Skeletal muscle satellite cell (primary cell): ENCODE measurements around the gene TGFBRAP1.

ENCODE experiments used
- H3K27me3 ChIP-seq: 2 replicates; pipeline ENCODE4 v1.7.0; 2013; ENCODE audit warnings: low read length; ENCODE audit not compliant: control insufficient read depth, insufficient read depth
- H3K36me3 ChIP-seq: 2 replicates; pipeline ENCODE4 v1.7.0; 2013; ENCODE audit warnings: mild to moderate bottlenecking, control low read depth, low read length; ENCODE audit not compliant: insufficient read depth
- H3K4me1 ChIP-seq: 2 replicates; pipeline ENCODE4 v1.7.0; 2013; ENCODE audit warnings: low read length; ENCODE audit not compliant: control insufficient read depth, insufficient read depth
- H3K4me2 ChIP-seq: 2 replicates; pipeline ENCODE4 v1.7.0; 2013; ENCODE audit warnings: mild to moderate bottlenecking, low read length
- H3K4me3 ChIP-seq: 2 replicates; pipeline ENCODE4 v1.7.0; 2013; ENCODE audit warnings: low read length
- H3K9ac ChIP-seq: 2 replicates; pipeline ENCODE4 v1.7.0; 2013; ENCODE audit warnings: mild to moderate bottlenecking, low read depth, low read length, moderate library complexity
- H3K9me3 ChIP-seq: replicated peaks from 2 replicates; pipeline ENCODE4 v1.7.0; 2013; ENCODE audit warnings: mild to moderate bottlenecking, control low read depth, low read length

The TGFBRAP1 gene

GRCh38 chr2:105369777-105370690 is 40.5 kb upstream of the TGFBRAP1 start:
- Histone ChIP-seq H3K4me3 (no peak overlapping the region), H3K36me3 (peaks cover 95% of the 10 kb centered on the region), H3K4me2 (peak overlapping the region; percentile 17), H3K4me1 (peaks cover 57% of the 10 kb centered on the region), H3K9me3 (no peaks in the 10 kb centered on the region), H3K9ac (peak overlapping the region; percentile 6), H3K27me3 (no peaks in the 10 kb centered on the region)

- Histone ChIP-seq H3K4me3 (no peak overlapping the region), H3K9ac (peak overlapping the region; percentile 12), H3K4me2 (no peak overlapping the region), H3K9me3 (no peaks in the 10 kb centered on the region), H3K27me3 (no peaks in the 10 kb centered on the region), H3K36me3 (peaks cover 95% of the 10 kb centered on the region), H3K4me1 (peaks cover 48% of the 10 kb centered on the region)
These were observed 39.3 kb upstream of the TGFBRAP1 start for GRCh38 chr2:105368759-105369408.

- no peak overlapping the region for H3K9ac ChIP-seq
- H3K27me3 ChIP-seq: no peaks in the 10 kb centered on the region
- H3K4me3 ChIP-seq: no peak overlapping the region
- peaks cover 16% of the 10 kb centered on the region for H3K4me1 ChIP-seq
- no peaks in the 10 kb centered on the region for H3K9me3 ChIP-seq
- H3K36me3 ChIP-seq: peaks cover 96% of the 10 kb centered on the region
- no peak overlapping the region for H3K4me2 ChIP-seq
These were observed 35.7 kb upstream of the TGFBRAP1 start for GRCh38 chr2:105365206-105365605.

- peaks cover 94% of the 10 kb centered on the region for H3K36me3 ChIP-seq
- no peak overlapping the region for H3K4me2 ChIP-seq
- H3K9me3 ChIP-seq: no peaks in the 10 kb centered on the region
- no peak overlapping the region for H3K9ac ChIP-seq
- H3K4me3 ChIP-seq: no peak overlapping the region
- H3K27me3 ChIP-seq: no peaks in the 10 kb centered on the region
- peaks cover 10% of the 10 kb centered on the region for H3K4me1 ChIP-seq
These were observed 35.1 kb upstream of the TGFBRAP1 start for GRCh38 chr2:105364436-105365139.

- Histone ChIP-seq H3K4me3 (no peak overlapping the region), H3K27me3 (no peaks in the 10 kb centered on the region), H3K4me2 (no peak overlapping the region), H3K36me3 (peaks cover 94% of the 10 kb centered on the region), H3K9ac (no peak overlapping the region), H3K4me1 (peaks cover 6% of the 10 kb centered on the region), H3K9me3 (no peaks in the 10 kb centered on the region)
These were observed 33.5 kb upstream of the TGFBRAP1 start for GRCh38 chr2:105362862-105363591.

- no peak overlapping the region for H3K4me2 ChIP-seq
- H3K9ac ChIP-seq: no peak overlapping the region
- no peak overlapping the region for H3K4me3 ChIP-seq
- peaks cover 84% of the 10 kb centered on the region for H3K36me3 ChIP-seq
- H3K4me1 ChIP-seq: peaks cover 6% of the 10 kb centered on the region
- no peaks in the 10 kb centered on the region for H3K9me3 ChIP-seq
- H3K27me3 ChIP-seq: no peaks in the 10 kb centered on the region
These were observed 31.8 kb upstream of the TGFBRAP1 start for GRCh38 chr2:105361102-105361889.

GRCh38 chr2:105358593-105358992 is 29.1 kb upstream of the TGFBRAP1 start:
- Histone ChIP-seq H3K4me1 (peaks cover 2% of the 10 kb centered on the region), H3K9ac (no peak overlapping the region), H3K9me3 (no peaks in the 10 kb centered on the region), H3K27me3 (no peaks in the 10 kb centered on the region), H3K4me3 (no peak overlapping the region), H3K36me3 (peaks cover 62% of the 10 kb centered on the region), H3K4me2 (no peak overlapping the region)

- no peaks in the 10 kb centered on the region for H3K9me3 ChIP-seq
- H3K4me2 ChIP-seq: no peak overlapping the region
- H3K4me1 ChIP-seq: peaks cover 2% of the 10 kb centered on the region
- peaks cover 47% of the 10 kb centered on the region for H3K36me3 ChIP-seq
- H3K4me3 ChIP-seq: no peak overlapping the region
- H3K9ac ChIP-seq: no peak overlapping the region
- no peaks in the 10 kb centered on the region for H3K27me3 ChIP-seq
These were observed 27.6 kb upstream of the TGFBRAP1 start for GRCh38 chr2:105357122-105357521.

GRCh38 chr2:105344704-105345345 is 15.3 kb upstream of the TGFBRAP1 start:
- Histone ChIP-seq H3K4me3 (no peak overlapping the region), H3K4me2 (no peak overlapping the region), H3K36me3 (peaks cover 70% of the 10 kb centered on the region), H3K27me3 (no peaks in the 10 kb centered on the region), H3K9me3 (no peaks in the 10 kb centered on the region), H3K9ac (no peak overlapping the region), H3K4me1 (no peaks in the 10 kb centered on the region)

GRCh38 chr2:105339414-105339813 is 9.9 kb upstream of the TGFBRAP1 start:
- Histone ChIP-seq H3K4me2 (peak overlapping the region; percentile 87), H3K9ac (peak overlapping the region; percentile 97), H3K27me3 (no peaks in the 10 kb centered on the region), H3K9me3 (no peaks in the 10 kb centered on the region), H3K4me1 (peaks cover 12% of the 10 kb centered on the region), H3K36me3 (peaks cover 33% of the 10 kb centered on the region), H3K4me3 (peak overlapping the region; percentile 92)
